K562 (cell line): ENCODE data around the gene GPC1. TPM values are rescaled to one million over a fixed set of nuclear protein-coding genes. Genes with fewer than 3 reads are reported as not detected.

Source experiments
- ATAC-seq: fragments of 200-7000 bp; cut with Tn5 transposase; 3 replicates; pipeline ENCODE4 v1.9.1; 2020; ENCODE audit warnings: moderate library complexity
- BruUV-seq: library from RNA; stranded (reverse); fragments of 400-500 nt; replicated peaks from 2 replicates; lab custom pipeline; 2021; lab: Mats Ljungman, UMichigan
- CTCF ChIA-PET: fragments of 300-600 bp; formaldehyde crosslinking; extraction: SDS; loops from one replicate; lab custom pipeline; 2021; ENCODE audit warnings: low intra/inter-chr PET ratio; lab: Yijun Ruan, JAX
- POLR2A ChIA-PET: fragments of 300-600, 350-650 bp; sonication (Branson Sonifier 250); formaldehyde crosslinking; extraction: SDS; loops from one replicate; lab custom pipeline; 2021; ENCODE audit warnings: antibody characterized with exemption, inconsistent platforms; lab: Yijun Ruan, JAX
- DNase-seq, 4 experiments: peaks; one replicate each; pipeline versions ENCODE4 v3.0.0 to v3.0.0-alpha.2; 2011 to 2018; ENCODE audit warnings: low spot score in 3 of 4, mixed read lengths in 3 of 4; ENCODE audit errors: extremely low read depth in 1 of 4
- FAIRE-seq: peaks from 2 replicates; lab custom pipeline; 2011; peaks lifted over from hg19 to GRCh38; lab: Jason Lieb, UNC
- H2AFZ ChIP-seq: 2 replicates; pipeline ENCODE4 v1.6.0; 2011; ENCODE audit warnings: low read depth, low read length, control low read depth, inconsistent platforms
- H3K27ac ChIP-seq: fragments of 200-600 bp; 3 replicates; pipeline ENCODE4 v1.8.0; 2011; ENCODE audit warnings: low read depth, mild to moderate bottlenecking, control low read depth, inconsistent platforms, low read length, moderate library complexity, mixed read lengths; ENCODE audit errors: extremely low read depth
- H3K27me3 ChIP-seq, 2 experiments: fragments of 300-600 bp in 1 of 2; 2 replicates in 1 of 2; 3 replicates in 1 of 2; pipeline versions ENCODE4 v1.6.0 to v1.8.0; 2011; ENCODE audit warnings: inconsistent platforms in 2 of 2, low read length in 2 of 2, mild to moderate bottlenecking in 1 of 2, mixed read lengths in 1 of 2, moderate library complexity in 1 of 2; ENCODE audit not compliant: control insufficient read depth in 2 of 2, insufficient read depth in 2 of 2
- H3K36me3 ChIP-seq: fragments of 300-600 bp; 3 replicates; pipeline ENCODE4 v1.8.0; 2011; ENCODE audit warnings: mild to moderate bottlenecking, low read length, inconsistent platforms; ENCODE audit not compliant: control insufficient read depth, insufficient read depth
- H3K4me1 ChIP-seq, 2 experiments: fragments of 200-600 bp in 1 of 2; replicated peaks in 1 of 2; 2 replicates in 1 of 2; 3 replicates in 1 of 2; pipeline versions ENCODE4 v1.5.1 to v1.8.0; 2011; ENCODE audit warnings: inconsistent platforms in 2 of 2, low read length in 2 of 2, mild to moderate bottlenecking in 1 of 2, mixed read lengths in 1 of 2, moderate library complexity in 1 of 2; ENCODE audit not compliant: control insufficient read depth in 2 of 2, insufficient read depth in 2 of 2
- H3K4me2 ChIP-seq: 2 replicates; pipeline ENCODE4 v1.6.1; 2011; ENCODE audit warnings: low read length, control low read depth, inconsistent platforms, mixed read lengths; ENCODE audit not compliant: insufficient read depth
- H3K4me3 ChIP-seq: fragments of 200-600 bp; sonication (generic), shearing (Covaris generic); 2 replicates; pipeline ENCODE4 v1.5.1; 2016; ENCODE audit warnings: control low read depth, inconsistent platforms
- H3K79me2 ChIP-seq: fragments of 200-600 bp; 3 replicates; pipeline ENCODE4 v1.8.0; 2011; ENCODE audit warnings: low read length, inconsistent platforms; ENCODE audit not compliant: control insufficient read depth, insufficient read depth
- H3K9ac ChIP-seq, 2 experiments: 2 replicates each; pipeline versions ENCODE4 v1.6.0 to v1.6.1; 2011; ENCODE audit warnings: low read depth in 2 of 2, low read length in 2 of 2, control low read depth in 1 of 2, inconsistent platforms in 1 of 2, mild to moderate bottlenecking in 1 of 2, mixed read lengths in 1 of 2; ENCODE audit not compliant: insufficient read depth in 1 of 2
- H3K9me1 ChIP-seq: one replicate; pipeline ENCODE4 v1.6.0; 2011; ENCODE audit warnings: inconsistent platforms, mild to moderate bottlenecking, low read length, moderate library complexity; ENCODE audit not compliant: control insufficient read depth, insufficient read depth
- H3K9me3 ChIP-seq: replicated peaks from 2 replicates; pipeline ENCODE4 v1.5.1; 2011; ENCODE audit warnings: low read depth, low read length, inconsistent platforms; ENCODE audit not compliant: control insufficient read depth, insufficient read depth
- H4K20me1 ChIP-seq: replicated peaks from 2 replicates; pipeline ENCODE4 v1.6.1; 2011; ENCODE audit warnings: low read length, inconsistent platforms, mixed read lengths; ENCODE audit not compliant: control insufficient read depth, insufficient read depth
- HNRNPLL ChIP-seq: fragments of 200-400 bp; formaldehyde crosslinking; IDR thresholded peaks from 2 replicates; pipeline ENCODE4 v1.6.1; 2017; ENCODE audit warnings: low read length, low read depth, mild to moderate bottlenecking; ENCODE audit not compliant: poor library complexity, severe bottlenecking
- KDM4B ChIP-seq, 2 experiments: fragments of 450-650 bp in 1 of 2; sonication (generic) in 1 of 2; IDR thresholded peaks; 2 replicates each; pipeline ENCODE4 v1.6.1; 2016 to 2017; ENCODE audit warnings: borderline replicate concordance in 2 of 2, antibody characterized with exemption in 1 of 2, low read depth in 1 of 2, mild to moderate bottlenecking in 1 of 2
- REST ChIP-seq, 2 experiments: fragments of 450-650 bp; formaldehyde crosslinking in 1 of 2; IDR thresholded peaks; 2 replicates each; pipeline versions ENCODE4 v1.4.0 to v1.6.1; 2014 to 2020; ENCODE audit warnings: mild to moderate bottlenecking in 2 of 2, borderline replicate concordance in 1 of 2, low read depth in 1 of 2
- ZNF561 ChIP-seq: fragments of 450-650 bp; formaldehyde crosslinking; conservative IDR thresholded peaks from 2 replicates; pipeline ENCODE4 v1.4.0; 2020; ENCODE audit warnings: mild to moderate bottlenecking, moderate library complexity
- ZNF584 ChIP-seq: fragments of 200-800 bp; sonication (Bioruptor generic); IDR thresholded peaks from 2 replicates; pipeline ENCODE4 v1.6.1; 2016; ENCODE audit warnings: low read depth, mild to moderate bottlenecking, missing genetic modification characterization, missing compliant biosample characterization
- WGBS: fragments of 100-300 bp; shearing (Covaris generic); methylation state at CpG from one replicate; pipeline ENCODE4 v1.1.6; 2016; ENCODE audit warnings: low coverage, mixed read lengths; ENCODE audit not compliant: insufficient coverage; ENCODE audit errors: missing lambda C conversion rate; 5-methylcytosine and 5-hydroxymethylcytosine counted together
- in situ Hi-C: fragments of 300-500 bp; cut with MboI; formaldehyde crosslinking; loops from 4 replicates; pipeline ENCODE4 v1.15.0; 2018; ENCODE audit warnings: inconsistent platforms, mixed read lengths
- intact Hi-C: fragments of 100-400 bp; cut with micrococcal nuclease; formaldehyde crosslinking; loops from 2 replicates; pipeline ENCODE4 v1.14.2; 2022
- polyA plus RNA-seq, 8 experiments: library from polyadenylated mRNA; depleted of rRNA in 4 of 8; stranded (reverse) in 5 of 8; unstranded in 3 of 8; fragments of >200 nt; fragmentation: Nextera tagmentation in 2 of 8; fragmentation: Illumina TruSeq in 1 of 8; extraction: Ambion mirVana in 2 of 8; extraction: Trizol in 1 of 8; gene quantifications; 2 replicates each; pipeline versions ENCODE4 v1.2.1 to v1.2.3, GENCODE V29; 2011 to 2014; ENCODE audit warnings: inconsistent platforms in 1 of 8, missing spikeins in 1 of 8
- total RNA-seq, 7 experiments: library from RNA; depleted of rRNA in 6 of 7; stranded (reverse); fragments of >200 nt in 6 of 7; fragmentation: Illumina TruSeq in 2 of 7; extraction: Trizol in 2 of 7; gene quantifications; 2 replicates each; pipeline versions ENCODE4 v1.2.1 to v1.2.3, GENCODE V29; 2011 to 2021; ENCODE audit warnings: low replicate concordance in 1 of 7

GPC1 gene
- total and polyA plus RNA-seq, 9 of the 15 experiments (the other 6 are each of a cell fraction or from before 2014, with no cell fraction given) = 0.07 to 0.82 (median 0.14) TPM; not detected in 3

GRCh38 chr2:240445961-240446663 lies 10.6 kb downstream of the GPC1 start:
- Histone ChIP-seq H3K9me3 (no peaks in the 10 kb centered on the region), H3K4me3 (no peak overlapping the region), H3K27me3 (peaks cover 0 to 83% of the 10 kb centered on the region in 2 experiments; a peak in 3 of 5 replicates), H2AFZ (no peak overlapping the region), H3K27ac (no peak overlapping the region), H3K4me2 (no peak overlapping the region), H4K20me1 (no peaks in the 10 kb centered on the region; the same call in none of the 2 replicates), H3K4me1 (peaks cover 0 to 21% of the 10 kb centered on the region in 2 experiments; a peak in 2 of 5 replicates), H3K9ac (no peak overlapping the region), H3K9me1 (no peaks in the 10 kb centered on the region), H3K79me2 (no peaks in the 10 kb centered on the region), H3K36me3 (no peaks in the 10 kb centered on the region)
- intact Hi-C loops = no loop called here
- WGBS = 8% methylated on average over 12 of the region's 24 CpGs
- CTCF ChIA-PET = no interaction called here
- BruUV-seq = no TSS peak
- ATAC-seq (no peak), DNase-seq (peak in 1 of 4 experiments; percentile 17), FAIRE-seq (no peak)
- in situ Hi-C loops = no loop called here
- POLR2A ChIA-PET = interaction anchor here (0.6 kb wide), 1 partner anchor 151 kb away, joined by 3 read pairs; no protein-coding TSS in a partner anchor
- TF ChIP-seq ZNF584 (CRISPR knock-in tag) = no peak
- peak; percentile 69 for TF ChIP-seq REST (IDR thresholded peaks at IDR 0.05; ENCODE audit: borderline replicate concordance)
- no peak for TF ChIP-seq REST (CRISPR knock-in tag; IDR thresholded peaks at IDR 0.05; ENCODE audit: low read depth)
- TF ChIP-seq ZNF561 (CRISPR knock-in tag) = no peak
- no peak for TF ChIP-seq KDM4B (IDR thresholded peaks at IDR 0.05; ENCODE audit: borderline replicate concordance in 2 of 2, low read depth in 1 of 2)
- TF ChIP-seq HNRNPLL = peak; percentile 76
